ENCODE results near the gene TMEM150B. TPM values are rescaled to one million over a fixed set of nuclear protein-coding genes. Genes with fewer than 3 reads are reported as not detected.

The TMEM150B gene, protein sequence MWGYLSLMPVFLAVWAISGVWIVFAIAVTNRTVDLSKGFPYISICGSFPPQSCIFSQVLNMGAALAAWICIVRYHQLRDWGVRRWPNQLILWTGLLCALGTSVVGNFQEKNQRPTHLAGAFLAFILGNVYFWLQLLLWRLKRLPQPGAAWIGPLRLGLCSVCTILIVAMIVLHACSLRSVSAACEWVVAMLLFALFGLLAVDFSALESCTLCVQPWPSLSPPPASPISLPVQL
- 10 to 100 TPM; 13.3 to 29.5 TPM for total RNA-seq
- polyA plus RNA-seq (ENCODE audit: insufficient read length in 6 of 6), result 1 to 10 TPM in 1 of 6 donors, under 1 TPM in 5; 0.49 to 1.2 (median 0.82) TPM
- long read RNA-seq, donor 1, partial matches to known transcripts, result 2,652 of 4,535 reads
- long read RNA-seq, donor 1, other reads (novel, unspliced or antisense), result 1,883 of 4,535 reads
- long read RNA-seq, donor 2, result 0 reads
- long read RNA-seq, donor 3, result 0 reads
- long read RNA-seq, donor 4, result 0 reads
- long read RNA-seq, donor 5, result 0 reads
- long read RNA-seq, donor 6, result 0 reads
- long read RNA-seq, donor 7, result 0 reads
- long read RNA-seq, donor 8, partial matches to known transcripts, result 0 of 8 reads
- long read RNA-seq, donor 8, other reads (novel, unspliced or antisense), result 8 of 8 reads
- long read RNA-seq, donor 9, result 0 reads
- long read RNA-seq, donor 10, partial matches to known transcripts, result 4 of 11 reads
- long read RNA-seq, donor 10, other reads (novel, unspliced or antisense), result 7 of 11 reads
- long read RNA-seq, donor 11, result 0 reads
- long read RNA-seq, donor 12, result 0 reads

DNA sequence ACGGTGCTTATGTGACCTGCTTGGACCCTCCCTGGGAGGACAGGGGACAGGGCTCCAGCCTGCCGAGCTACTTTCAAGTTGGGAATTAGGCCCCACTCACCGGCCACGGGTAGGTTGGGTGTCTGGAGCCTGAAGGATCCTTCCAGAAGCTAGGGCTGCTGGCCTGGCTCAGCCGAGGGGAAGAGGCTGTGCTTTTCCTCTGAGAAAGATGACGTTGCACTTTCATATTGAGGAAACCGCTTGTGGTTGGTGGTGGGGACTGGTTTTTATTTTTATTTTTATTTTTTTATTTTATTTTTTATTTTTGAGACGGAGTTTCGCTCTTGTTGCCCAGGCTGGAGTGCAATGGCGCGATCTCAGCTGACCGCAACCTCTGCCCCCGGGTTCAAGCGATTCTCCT, at the start of gene TMEM150B:
TMEM150B (minus strand) TSS at position 170 of the 400 bp plus-strand sequence. CDS start 4,305 bp downstream, outside the sequence.
- ATAC-seq, result peak; percentile 29
- peak in 1 of 4 donors; percentile 66 for DNase-seq
- peak within 1 kb of the TSS; percentile 69 to 73 for H3K27ac ChIP-seq
- H3K4me1 ChIP-seq, result peaks cover 0 to 39% of the 10 kb centered on the region in 2 donors
- intact Hi-C loops (cut with DNase I), result no loop called here
- H3K36me3 ChIP-seq, result peaks cover 0 to 2% of the 10 kb centered on the region in 2 donors
- H3K4me3 ChIP-seq, result peak within 1 kb of the TSS in 1 of 2 donors; percentile 35
- no peaks in the 10 kb centered on the region for H3K9me3 ChIP-seq
- TF ChIP-seq, protein P1, sequence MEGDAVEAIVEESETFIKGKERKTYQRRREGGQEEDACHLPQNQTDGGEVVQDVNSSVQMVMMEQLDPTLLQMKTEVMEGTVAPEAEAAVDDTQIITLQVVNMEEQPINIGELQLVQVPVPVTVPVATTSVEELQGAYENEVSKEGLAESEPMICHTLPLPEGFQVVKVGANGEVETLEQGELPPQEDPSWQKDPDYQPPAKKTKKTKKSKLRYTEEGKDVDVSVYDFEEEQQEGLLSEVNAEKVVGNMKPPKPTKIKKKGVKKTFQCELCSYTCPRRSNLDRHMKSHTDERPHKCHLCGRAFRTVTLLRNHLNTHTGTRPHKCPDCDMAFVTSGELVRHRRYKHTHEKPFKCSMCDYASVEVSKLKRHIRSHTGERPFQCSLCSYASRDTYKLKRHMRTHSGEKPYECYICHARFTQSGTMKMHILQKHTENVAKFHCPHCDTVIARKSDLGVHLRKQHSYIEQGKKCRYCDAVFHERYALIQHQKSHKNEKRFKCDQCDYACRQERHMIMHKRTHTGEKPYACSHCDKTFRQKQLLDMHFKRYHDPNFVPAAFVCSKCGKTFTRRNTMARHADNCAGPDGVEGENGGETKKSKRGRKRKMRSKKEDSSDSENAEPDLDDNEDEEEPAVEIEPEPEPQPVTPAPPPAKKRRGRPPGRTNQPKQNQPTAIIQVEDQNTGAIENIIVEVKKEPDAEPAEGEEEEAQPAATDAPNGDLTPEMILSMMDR (IDR thresholded peaks at IDR 0.05), result no peak
- peaks cover 0 to 15% of the 10 kb centered on the region in 2 donors for H3K27me3 ChIP-seq

DNA sequence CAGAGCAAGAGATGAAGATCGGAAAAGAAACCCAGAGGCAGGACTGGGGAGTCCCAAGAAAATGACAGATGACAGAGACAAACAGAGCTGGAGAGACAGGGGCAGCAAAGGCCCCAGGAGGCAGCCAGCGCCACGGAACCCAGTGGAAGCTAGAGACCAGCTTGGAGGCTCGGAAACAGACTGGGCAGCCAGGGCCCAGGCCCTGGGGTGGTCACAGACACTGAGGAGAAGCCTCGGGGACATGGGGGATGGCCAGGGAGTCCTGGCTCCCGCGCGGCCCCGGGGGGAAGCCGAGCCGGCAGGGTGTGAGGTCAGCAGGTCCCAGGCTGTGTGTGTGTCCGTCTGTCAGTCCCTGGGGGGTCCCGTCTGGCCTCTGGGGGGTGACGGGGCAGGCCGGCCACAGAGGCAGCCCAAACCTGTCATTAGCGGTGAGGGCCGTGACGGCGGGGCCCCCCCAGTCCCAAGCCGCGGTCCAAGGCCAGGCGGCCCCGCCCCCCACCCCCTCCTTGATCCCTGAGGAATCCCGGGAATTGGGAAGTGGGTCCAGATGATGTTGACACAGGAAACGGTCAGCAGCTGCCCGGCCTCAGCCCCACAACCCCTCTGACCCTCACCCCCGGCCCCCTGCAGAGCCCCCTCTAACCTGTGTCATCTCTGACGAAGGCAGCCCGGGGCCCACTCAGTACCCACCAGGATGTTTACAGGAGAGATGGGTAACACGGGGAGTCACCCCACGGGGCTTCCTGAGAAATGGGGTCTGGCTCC, 49.0 kb upstream of the TMEM150B start:
- intact Hi-C loops (cut with DNase I), result no loop called here
- H3K27me3 ChIP-seq, result peaks cover 31 to 86% of the 10 kb centered on the region in 2 donors
- TF ChIP-seq, protein P1 (IDR thresholded peaks at IDR 0.05), result no peak
- no peaks in the 10 kb centered on the region for H3K9me3 ChIP-seq
- H3K4me3 ChIP-seq, result no peak overlapping the region
- no peak overlapping the region for H3K27ac ChIP-seq
- H3K36me3 ChIP-seq, result no peaks in the 10 kb centered on the region
- no peak for DNase-seq
- no peak for ATAC-seq
- peaks cover 5 to 8% of the 10 kb centered on the region in 2 donors for H3K4me1 ChIP-seq

DNA sequence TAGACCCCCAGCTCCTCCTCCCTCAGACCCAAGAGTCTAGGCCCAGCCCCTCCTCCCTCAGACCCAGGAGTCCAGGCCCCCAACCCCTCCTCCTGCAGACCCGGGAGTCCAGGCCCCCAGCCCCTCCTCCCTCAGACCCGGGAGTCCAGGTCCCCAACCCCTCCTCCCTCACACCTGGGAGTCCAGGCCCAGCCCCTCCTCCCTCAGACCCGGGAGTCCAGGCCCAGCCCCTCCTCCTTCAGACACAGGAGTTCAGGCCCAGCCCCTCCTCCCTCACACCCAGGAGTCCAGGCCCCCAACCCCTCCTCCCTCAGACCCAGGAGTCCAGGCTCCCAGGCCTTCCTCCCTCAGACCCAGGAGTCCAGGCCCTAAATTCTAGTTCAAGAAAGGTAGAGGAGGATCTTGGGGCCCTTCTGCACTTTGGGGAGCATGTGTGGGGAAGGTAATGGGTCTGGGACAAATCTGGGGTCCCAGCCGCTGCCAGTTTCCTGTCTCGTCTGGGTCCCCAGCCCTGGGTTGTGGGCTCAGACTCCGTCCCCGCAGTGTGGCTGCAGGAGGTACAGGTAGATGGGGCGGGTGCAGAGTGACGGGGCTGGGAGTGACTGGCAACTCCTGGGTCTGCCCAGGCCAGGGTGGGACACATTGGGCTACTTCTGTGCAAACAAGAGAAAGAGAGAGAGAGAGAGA, 48.3 kb upstream of the TMEM150B start:
- no peak for ATAC-seq
- Histone ChIP-seq H3K4me1 (peaks cover 5 to 11% of the 10 kb centered on the region in 2 donors), H3K36me3 (no peaks in the 10 kb centered on the region), H3K27me3 (peaks cover 37 to 94% of the 10 kb centered on the region in 2 donors), H3K27ac (no peak overlapping the region), H3K4me3 (no peak overlapping the region), H3K9me3 (no peaks in the 10 kb centered on the region)
- TF ChIP-seq, protein P1 (IDR thresholded peaks at IDR 0.05), result no peak
- intact Hi-C loops (cut with DNase I), result no loop called here
- no peak for DNase-seq

DNA sequence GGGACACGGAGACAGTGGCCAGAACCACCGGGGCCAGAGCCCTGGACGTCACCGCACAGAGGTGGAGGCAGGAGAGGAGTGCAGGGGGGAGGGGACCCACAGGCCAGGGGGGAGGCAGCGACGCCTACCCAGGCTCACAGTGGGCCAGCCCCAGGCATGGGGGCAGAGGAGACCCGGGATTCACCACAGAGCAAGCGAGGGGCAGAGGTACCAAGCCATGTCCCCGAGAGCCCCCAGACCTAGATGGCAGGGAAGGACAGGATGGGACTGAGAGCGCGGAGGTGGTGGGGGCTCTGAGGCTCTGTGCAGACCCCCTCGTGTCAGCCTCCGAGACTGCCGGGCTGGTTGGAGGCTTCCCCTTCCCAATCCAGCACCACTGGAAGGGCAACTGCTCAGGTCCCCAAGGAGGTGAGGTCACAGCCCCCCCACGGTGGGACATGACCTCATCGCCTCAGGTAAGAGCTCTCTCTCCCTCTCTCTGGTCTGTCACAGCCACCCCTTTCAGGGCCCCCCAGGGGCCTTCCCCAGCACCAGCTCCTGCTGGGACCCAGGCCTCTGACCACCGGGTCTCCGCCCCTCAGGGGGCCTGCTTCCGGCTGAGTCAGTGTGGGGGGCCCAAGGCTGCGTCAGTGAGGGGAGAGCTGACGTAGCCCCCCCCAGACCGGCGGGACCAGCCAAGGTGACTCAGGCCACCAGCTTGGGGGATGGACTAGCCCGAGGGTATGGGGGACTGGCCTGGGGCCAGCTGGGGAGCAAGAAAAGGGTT, 47.4 kb upstream of the TMEM150B start:
- H3K4me1 ChIP-seq, result peaks cover 5 to 11% of the 10 kb centered on the region in 2 donors
- H3K4me3 ChIP-seq, result no peak overlapping the region
- H3K27ac ChIP-seq, result no peak overlapping the region
- ATAC-seq (no peak), DNase-seq (no peak)
- intact Hi-C loops (cut with DNase I), result no loop called here
- no peaks in the 10 kb centered on the region for H3K9me3 ChIP-seq
- TF ChIP-seq, protein P1 (IDR thresholded peaks at IDR 0.05), result no peak
- peaks cover 37 to 97% of the 10 kb centered on the region in 2 donors for H3K27me3 ChIP-seq
- no peaks in the 10 kb centered on the region for H3K36me3 ChIP-seq
